Thoracic aorta (tissue), 2 donors: ENCODE results near the gene COMMD7. TPM values are rescaled to one million over a fixed set of nuclear protein-coding genes. Genes with fewer than 3 reads are reported as not detected.
"Not testable (repeated sequence)": the region's sequence is repeated elsewhere in the genome, so short reads cannot be mapped to it uniquely, and the experiment has no call there.

Experiments used
- ATAC-seq: fragments of 150-250 bp; one replicate; pipeline ENCODE4 v1.8.0; 2017; ENCODE audit warnings: low read depth; ENCODE audit not compliant: insufficient number of reproducible peaks, low FRiP score
- DNase-seq: peaks from one replicate; pipeline ENCODE4 v3.0.0-alpha.2; 2020; ENCODE audit warnings: low spot score
- H3K27ac ChIP-seq, 2 donors: fragments of 200-600 bp; sonication (generic); 1 replicate in 1 of 2; 2 replicates in 1 of 2; pipeline ENCODE4 v1.5.1; 2016; ENCODE audit warnings: mild to moderate bottlenecking in 2 of 2, moderate library complexity in 2 of 2
- H3K27me3 ChIP-seq: fragments of 200-600 bp; sonication (generic); replicated peaks from 2 replicates; pipeline ENCODE4 v1.6.0; 2016; ENCODE audit warnings: mild to moderate bottlenecking; ENCODE audit not compliant: insufficient read depth
- H3K36me3 ChIP-seq: fragments of 200-600 bp; sonication (generic); one replicate; pipeline ENCODE4 v1.5.1; 2016
- H3K4me1 ChIP-seq, 2 donors: fragments of 200-600 bp; sonication (generic); 1 replicate in 1 of 2; 2 replicates in 1 of 2; pipeline versions ENCODE4 v1.5.1 to v1.6.0; 2016; ENCODE audit warnings: low read depth in 2 of 2, mild to moderate bottlenecking in 1 of 2; ENCODE audit not compliant: control insufficient read depth in 1 of 2
- H3K4me3 ChIP-seq: fragments of 200-600 bp; sonication (generic); 2 replicates; pipeline ENCODE4 v1.5.1; 2016; ENCODE audit warnings: mild to moderate bottlenecking
- H3K9me3 ChIP-seq: fragments of 200-600 bp; sonication (generic); 2 replicates; pipeline ENCODE4 v1.5.1; 2016
- CTCF ChIP-seq: fragments of 200-600 bp; sonication (generic); IDR thresholded peaks from one replicate; pipeline ENCODE4 v1.5.1; 2019; ENCODE audit warnings: antibody characterized with exemption
- total RNA-seq, 2 donors: library from RNA; depleted of rRNA; stranded (reverse); fragments of >200 nt; gene quantifications; one replicate each; pipeline versions ENCODE4 v1.1.0 to v1.2.3, GENCODE V29; 2016

The COMMD7 gene
- total RNA-seq, 2 donors from 2014 or later: 15.7 to 24.6 TPM

GRCh38 chr20:32702706-32703425 lies 40.4 kb downstream of the COMMD7 start:
- no peak overlapping the region for H3K27ac ChIP-seq
- no peaks in the 10 kb centered on the region for H3K4me1 ChIP-seq
- no peak for TF ChIP-seq CTCF
- H3K36me3 ChIP-seq: peaks cover 40% of the 10 kb centered on the region
- no peak overlapping the region for H3K4me3 ChIP-seq
- H3K9me3 ChIP-seq: no peaks in the 10 kb centered on the region
- no peak for DNase-seq
- H3K27me3 ChIP-seq: no peaks in the 10 kb centered on the region
- ATAC-seq: no peak

DNA sequence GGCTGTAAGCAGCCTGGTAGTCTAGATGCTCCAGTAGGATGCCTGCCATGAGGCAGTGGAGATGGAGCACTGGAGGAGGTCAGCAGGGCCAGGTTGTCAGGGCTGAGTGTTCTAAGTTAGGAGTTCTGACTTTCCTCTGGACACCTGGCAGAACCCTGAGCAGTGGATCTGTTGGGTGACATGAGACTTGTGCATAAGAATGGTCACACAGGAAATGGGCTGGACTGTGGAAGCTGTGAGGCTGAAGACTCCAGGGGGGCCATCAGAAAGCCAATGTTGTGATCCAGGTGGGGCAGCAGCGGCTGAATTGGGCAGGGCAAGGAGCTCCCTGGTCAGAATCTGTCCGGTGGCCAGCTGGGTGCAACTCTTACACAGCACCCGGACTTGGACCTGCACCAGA lies 45.7 kb downstream of the COMMD7 start:
- H3K36me3 ChIP-seq: peaks cover 15% of the 10 kb centered on the region
- DNase-seq: no peak

DNA sequence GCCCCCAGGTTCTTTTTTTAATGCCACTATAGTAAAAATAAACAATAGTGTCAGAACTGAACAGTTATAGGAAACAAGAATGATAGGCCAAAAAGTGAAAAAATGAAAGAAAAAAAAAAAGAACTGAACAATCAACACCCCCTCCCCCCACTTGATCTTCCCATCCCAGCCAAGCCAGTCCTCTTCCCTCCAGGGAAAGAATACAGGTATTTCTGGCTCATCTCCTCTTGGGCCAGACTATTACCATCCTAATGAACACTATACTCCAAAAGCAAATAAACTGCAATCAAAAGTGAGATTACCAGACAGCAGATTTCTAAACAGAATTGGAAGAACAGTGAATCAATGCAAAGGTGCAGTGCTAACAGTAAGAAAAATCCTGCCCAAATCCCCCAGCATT lies 48.2 kb downstream of the COMMD7 start:
- no peaks in the 10 kb centered on the region for H3K4me1 ChIP-seq
- no peaks in the 10 kb centered on the region for H3K27me3 ChIP-seq
- TF ChIP-seq CTCF: no peak
- H3K36me3 ChIP-seq: peaks cover 10% of the 10 kb centered on the region
- H3K9me3 ChIP-seq: no peaks in the 10 kb centered on the region
- H3K27ac ChIP-seq: no peak overlapping the region
- DNase-seq: no peak
- ATAC-seq: no peak
- H3K4me3 ChIP-seq: no peak overlapping the region

More for the DNA sequence above, 45.7 kb downstream of the COMMD7 start:
- no peak for TF ChIP-seq CTCF
- Histone ChIP-seq H3K4me3 (no peak overlapping the region), H3K27me3 (no peaks in the 10 kb centered on the region), H3K9me3 (no peaks in the 10 kb centered on the region), H3K27ac (no peak overlapping the region), H3K4me1 (no peaks in the 10 kb centered on the region)
- ATAC-seq: no peak

DNA sequence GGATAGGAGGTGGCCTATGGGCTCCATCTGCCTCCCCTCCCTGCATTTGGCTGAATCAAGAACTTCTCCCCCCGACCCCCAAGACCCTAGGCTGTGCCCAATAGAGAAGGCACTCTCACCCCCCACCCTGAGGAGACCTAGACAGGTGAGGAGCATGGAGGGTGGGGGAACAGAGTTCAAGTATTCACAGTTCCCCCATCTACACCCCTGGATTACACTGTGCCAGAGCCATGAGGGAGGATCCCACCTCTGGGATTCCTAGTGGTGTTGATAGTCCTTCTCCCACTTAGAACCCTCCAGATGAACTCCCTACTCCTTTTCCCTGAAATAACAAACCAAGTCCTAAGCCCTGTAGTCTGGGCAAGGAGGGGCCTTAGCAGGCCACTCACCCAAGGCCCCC lies 54.3 kb downstream of the COMMD7 start:
- ATAC-seq, H3K27ac ChIP-seq, H3K36me3 ChIP-seq, DNase-seq, H3K4me1 ChIP-seq, H3K9me3 ChIP-seq, H3K4me3 ChIP-seq, H3K27me3 ChIP-seq: not testable (repeated sequence)

- DNase-seq (no peak), ATAC-seq (no peak)
- H3K4me3 ChIP-seq: no peak overlapping the region
- H3K27ac ChIP-seq: no peak overlapping the region
- no peaks in the 10 kb centered on the region for H3K27me3 ChIP-seq
- TF ChIP-seq CTCF: no peak
- no peaks in the 10 kb centered on the region for H3K4me1 ChIP-seq
- H3K36me3 ChIP-seq: peaks cover 1% of the 10 kb centered on the region
- H3K9me3 ChIP-seq: no peaks in the 10 kb centered on the region
Measured at GRCh38 chr20:32687180-32687532, 56.1 kb downstream of the COMMD7 start.
